ENCODE data around the gene ARFGAP1.
"Not testable (repeated sequence)": the region's sequence is repeated elsewhere in the genome, so short reads cannot be mapped to it uniquely, and the experiment has no call there.

The ARFGAP1 gene

GRCh38 chr20:63290677-63291472 is 18.3 kb downstream of the ARFGAP1 start:
- DNase-seq (ENCODE audit: low read depth, low spot score): peak; percentile 19

- no peak for DNase-seq (ENCODE audit: low read depth, low spot score)
These were observed 19.2 kb downstream of the ARFGAP1 start for GRCh38 chr20:63291811-63292210.

DNA sequence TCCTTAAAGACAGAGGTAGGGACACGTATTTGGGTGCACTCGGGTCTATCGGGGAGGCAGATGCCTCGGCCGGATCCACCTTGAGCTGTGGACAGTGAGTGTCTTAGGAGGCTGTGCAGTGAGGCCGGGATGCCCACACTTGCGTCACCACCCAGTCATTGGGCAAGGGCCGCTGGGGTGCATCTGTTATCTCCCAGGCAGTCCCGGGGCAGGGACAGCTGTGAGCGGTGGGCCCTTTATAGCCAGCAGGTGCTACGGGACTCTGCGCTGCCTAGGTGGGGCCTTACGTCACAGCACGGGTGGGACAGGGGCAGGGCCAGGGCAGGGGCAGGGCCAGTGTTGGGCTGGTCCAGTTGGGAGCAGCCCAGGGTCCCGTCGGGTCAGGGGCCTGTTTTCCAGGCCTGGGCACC is 19.7 kb downstream of the ARFGAP1 start:
- DNase-seq (ENCODE audit: low read depth, low spot score): no peak

GRCh38 chr20:63292904-63293303 is 20.3 kb downstream of the ARFGAP1 start, which contains the start of gene COL20A1:
Gene COL20A1, plus strand, starts transcription at chr20:63293186. Its CDS starts 1,922 bp downstream, at chr20:63295108.
- DNase-seq (ENCODE audit: low read depth, low spot score): no peak

DNA sequence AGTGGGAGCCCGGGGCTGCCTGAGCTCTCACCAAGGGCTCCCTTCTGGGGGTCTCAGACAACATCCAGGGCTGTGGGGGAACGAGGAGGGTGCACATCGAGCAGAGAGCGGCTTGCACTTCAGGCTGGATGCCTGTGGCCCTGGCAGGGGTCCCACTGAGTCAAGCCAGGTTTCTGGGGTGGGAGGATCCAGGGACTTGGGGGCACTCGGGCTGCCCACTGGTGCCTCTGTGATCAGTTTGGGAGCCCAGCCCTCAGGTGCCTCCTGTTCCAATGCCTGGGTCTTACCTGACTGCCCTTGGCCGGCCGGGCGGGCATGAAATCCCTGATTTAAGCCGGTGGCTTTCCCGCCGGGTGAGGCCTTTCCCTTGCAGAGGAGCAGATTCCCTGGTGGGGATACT is 20.8 kb downstream of the ARFGAP1 start:
- no peak for DNase-seq (ENCODE audit: low read depth, low spot score)

DNA sequence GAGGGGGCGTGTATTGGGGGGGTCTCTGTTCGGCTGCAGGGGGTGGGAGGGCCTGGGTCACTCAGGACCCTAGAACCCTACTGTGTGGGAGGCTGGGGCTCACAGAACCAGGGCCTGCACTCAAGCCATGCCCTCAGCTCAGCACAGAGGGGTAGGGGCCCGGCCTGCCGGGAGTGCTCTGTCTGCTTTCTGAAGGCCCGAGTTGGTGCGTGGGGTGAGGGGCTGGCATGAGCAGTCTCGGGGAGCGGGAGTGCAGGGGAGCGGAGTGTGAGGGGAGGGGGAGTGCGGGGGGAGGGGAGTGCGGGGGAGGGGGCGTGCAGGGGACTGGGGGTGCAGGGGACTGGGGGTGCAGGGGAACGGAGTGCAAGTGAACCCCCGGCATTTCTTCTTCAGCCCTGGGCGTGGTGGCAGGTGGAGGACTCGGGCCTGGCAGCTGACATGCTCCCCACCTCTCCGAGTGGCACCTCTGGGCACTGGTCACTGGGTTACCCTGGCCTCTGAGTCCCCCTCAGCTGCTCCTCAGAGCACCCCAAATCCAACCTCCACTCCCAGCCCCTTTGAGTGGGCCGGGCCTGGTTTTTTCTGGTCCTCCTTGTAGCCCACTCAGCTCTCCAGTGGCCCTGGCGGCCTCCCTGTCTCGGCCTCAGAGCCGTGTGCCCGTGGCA is 21.4 kb downstream of the ARFGAP1 start:
- no peak for DNase-seq (ENCODE audit: low read depth, low spot score)

- no peak for DNase-seq (ENCODE audit: low read depth, low spot score)
These were observed 21.9 kb downstream of the ARFGAP1 start for GRCh38 chr20:63294536-63294900.

- DNase-seq (ENCODE audit: low read depth, low spot score): no peak
These were observed 22.4 kb downstream of the ARFGAP1 start for GRCh38 chr20:63295018-63295417.

GRCh38 chr20:63295422-63295821 is 22.8 kb downstream of the ARFGAP1 start:
- DNase-seq (ENCODE audit: low read depth, low spot score): no peak

DNA sequence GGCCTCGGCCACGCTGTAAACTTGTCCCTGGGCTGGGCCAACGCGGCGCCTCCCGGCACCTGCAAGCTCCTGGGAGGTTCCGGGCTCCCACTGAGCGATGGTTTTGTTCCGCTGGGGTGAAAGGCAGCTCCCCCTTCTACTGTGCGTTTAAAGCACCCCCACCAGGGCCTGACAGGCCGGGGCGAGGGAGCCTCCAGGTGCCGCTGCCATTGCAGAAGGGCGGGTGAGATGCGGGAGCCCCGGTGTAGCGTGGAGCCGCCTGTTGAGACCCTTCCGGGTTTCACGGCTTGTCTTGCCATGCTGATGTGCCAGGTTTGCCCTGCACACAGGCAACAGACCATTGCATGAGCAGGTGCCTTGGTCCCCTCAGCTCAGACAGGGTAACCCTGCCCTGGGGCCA is 23.2 kb downstream of the ARFGAP1 start:
- no peak for DNase-seq (ENCODE audit: low read depth, low spot score)

DNA sequence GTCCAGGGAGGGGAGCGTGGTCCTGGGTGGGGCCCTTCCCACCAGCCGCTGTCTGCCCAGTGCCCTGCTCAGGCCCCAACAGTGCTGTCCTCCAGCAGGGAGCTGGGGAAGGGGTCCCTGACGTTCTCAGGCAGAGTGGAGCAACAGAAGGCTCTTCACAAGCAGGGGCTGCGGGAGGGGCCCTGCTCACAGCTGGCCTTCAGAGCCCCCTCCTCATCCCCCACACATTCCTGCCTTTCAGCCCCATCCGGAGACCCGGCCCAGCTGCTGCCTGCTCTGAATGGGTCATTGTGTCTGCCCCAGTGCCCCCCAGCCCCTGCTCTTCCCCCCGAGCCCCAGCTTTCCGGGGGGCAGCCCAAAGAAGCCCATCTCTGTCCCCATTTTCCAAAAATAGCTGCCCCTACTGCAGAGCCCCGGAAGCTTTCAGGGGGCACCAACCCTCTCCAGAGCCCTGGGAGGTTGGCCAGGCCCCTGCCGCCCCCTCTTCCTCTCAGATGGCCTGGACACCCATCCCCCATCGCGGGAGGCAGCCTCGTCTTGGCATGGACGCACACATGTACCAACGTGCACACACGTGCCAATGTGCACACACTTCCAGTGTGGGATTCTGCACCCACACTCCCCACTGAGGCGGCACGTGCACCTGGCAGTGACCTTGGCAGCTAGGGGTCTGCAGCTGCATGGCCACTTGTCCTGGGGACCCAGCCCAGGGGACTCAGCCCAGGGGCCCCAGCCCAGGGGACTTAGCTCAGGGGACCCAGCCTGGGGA is 24.1 kb downstream of the ARFGAP1 start:
- no peak for DNase-seq (ENCODE audit: low read depth, low spot score)

DNA sequence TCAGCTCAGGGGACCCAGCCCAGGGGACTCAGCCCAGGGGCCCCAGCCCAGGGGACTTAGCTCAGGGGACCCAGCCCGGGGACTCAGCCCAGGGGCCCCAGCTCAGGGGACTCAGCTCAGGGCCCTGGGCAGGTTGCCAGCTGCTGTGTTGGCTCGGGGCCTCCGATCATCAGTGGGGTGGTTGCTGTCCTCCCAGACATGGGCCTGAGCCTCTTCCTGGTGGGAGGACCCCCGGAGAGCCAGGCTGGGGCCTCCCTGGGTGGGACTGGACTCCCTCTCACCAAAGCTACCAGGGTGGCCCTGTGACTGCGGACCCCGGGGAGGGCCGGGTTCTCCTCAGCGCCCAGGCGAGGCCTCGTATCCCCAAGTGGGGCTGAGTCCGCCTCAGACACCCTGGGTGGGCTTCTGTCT is 24.8 kb downstream of the ARFGAP1 start:
- DNase-seq (ENCODE audit: low read depth, low spot score): no peak

DNA sequence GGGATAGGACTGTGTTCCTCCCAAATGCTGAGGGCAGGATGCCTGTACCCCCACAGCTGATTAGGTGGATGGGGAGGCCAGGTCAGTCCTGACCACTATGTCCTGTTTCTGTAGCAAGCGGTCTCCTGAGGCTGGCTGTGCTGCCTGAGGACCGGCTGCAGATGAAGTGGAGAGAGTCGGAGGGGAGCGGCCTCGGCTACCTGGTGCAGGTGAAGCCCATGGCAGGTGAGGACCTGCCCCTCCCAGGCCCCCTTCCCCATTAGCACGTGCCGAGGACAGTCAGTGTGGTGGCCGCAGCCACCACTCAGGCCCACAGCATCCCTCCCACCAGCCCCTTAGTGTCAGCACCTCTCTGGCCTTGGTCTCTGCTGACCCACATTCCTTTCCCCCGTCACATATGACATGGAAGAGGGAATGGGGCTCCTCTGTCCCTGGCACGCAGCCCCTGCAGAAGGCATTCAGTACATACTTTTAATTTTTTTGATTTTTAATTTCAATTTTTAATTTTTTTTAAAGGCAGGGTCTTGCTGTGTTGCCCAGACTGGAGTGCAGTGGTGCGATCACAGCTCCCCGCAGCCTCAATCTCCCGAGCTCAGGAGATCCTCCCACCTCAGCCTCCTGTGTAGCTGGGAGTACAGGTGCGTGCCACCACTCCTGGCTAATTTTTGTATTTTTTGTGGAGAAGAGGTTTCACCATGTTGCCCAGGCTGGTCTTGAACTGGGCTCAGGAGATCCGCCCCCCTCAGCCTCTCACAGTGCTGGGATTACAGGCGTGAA is 25.4 kb downstream of the ARFGAP1 start:
- DNase-seq (ENCODE audit: low read depth, low spot score): no peak

DNA sequence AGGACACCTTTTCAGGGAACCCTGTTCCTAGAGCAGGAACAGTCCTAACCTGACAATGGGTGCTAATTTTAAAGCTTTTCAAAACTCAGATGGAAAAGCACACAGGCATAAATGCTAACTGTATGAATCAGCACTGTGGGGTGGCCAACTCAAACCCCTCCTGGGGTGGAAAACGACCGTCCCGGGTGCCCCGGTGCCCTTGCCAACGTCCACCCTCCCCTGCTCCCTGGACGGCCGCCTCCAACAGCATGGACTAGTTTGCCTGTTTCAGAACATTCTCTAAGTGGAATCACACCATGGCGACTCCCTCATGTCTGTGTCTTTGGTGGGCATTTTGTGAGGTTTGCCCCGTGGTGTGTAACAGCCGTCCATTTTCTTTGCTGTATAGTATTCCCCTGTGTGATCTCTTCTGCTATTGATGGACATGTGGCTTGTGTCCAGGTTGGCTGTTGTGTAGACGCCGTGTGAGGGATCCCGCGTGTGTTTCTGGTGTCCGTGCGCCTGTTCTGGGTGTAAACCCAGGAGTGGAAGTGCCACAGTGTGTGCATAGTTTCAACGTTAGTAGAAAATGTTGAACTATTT is 26.2 kb downstream of the ARFGAP1 start:
- no peak for DNase-seq (ENCODE audit: low read depth, low spot score)

- no peak for DNase-seq (ENCODE audit: low read depth, low spot score)
These were observed 29.1 kb downstream of the ARFGAP1 start for GRCh38 chr20:63301671-63302070.

DNA sequence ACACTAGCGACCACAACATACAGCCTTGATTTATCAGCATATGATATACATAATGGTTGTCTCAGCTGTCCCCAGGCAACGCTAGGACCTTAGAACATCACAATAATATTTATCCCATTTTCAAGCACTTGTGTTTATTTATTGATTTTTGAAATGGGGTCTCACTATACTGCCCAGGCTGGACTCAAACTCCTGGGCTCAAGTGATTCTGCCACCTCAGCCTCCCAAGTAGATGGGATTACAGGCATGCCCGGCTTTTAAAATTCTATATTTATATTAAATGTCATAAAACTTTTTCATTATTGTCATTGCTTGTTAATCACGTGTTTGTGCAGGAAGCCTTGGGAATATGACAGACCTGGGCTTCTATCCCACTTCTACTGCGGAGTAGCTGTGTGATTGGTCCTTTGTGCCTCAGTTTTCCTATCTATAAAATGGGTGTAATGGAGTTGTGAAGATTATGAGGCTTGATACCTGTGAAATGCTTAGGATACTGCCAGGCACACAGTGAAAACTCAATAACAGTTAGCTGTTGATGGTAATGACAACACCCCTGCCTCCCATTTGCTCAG is 30.6 kb downstream of the ARFGAP1 start:
- DNase-seq (ENCODE audit: low read depth, low spot score): no peak

GRCh38 chr20:63305393-63305792 is 32.8 kb downstream of the ARFGAP1 start:
- no peak for DNase-seq (ENCODE audit: low read depth, low spot score)

DNA sequence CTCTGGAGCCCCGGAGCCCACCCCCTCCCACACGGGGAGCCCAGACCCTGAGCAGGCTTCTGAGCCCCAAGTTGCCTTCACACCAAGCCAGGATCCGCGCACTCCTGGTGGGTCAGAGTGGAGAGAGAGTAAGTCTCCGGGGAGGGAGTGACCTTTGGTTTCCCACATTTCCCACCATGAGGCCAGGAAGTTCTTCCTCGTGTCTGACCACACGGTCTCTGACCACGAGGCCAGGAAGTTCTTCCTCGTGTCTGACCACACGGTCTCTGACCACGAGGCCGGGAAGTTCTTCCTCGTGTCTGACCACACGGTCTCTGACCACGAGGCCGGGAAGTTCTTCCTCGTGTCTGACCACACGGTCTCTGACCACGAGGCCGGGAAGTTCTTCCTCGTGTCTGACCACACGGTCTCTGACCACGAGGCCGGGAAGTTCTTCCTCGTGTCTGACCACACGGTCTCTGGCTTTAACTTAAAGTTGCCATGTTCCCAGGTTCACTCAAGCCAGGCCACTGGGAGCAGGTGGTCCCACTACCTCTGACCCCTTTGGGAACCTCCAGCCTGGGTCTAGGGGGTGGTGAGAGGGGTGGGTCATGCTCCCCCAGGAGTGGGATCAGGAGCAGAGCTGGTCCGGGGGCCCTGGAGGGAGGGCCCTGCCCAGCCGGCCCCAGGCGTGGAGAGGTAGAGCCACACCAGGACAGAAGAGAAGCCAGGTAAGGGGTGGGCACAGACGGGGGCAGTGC is 33.5 kb downstream of the ARFGAP1 start:
- not testable (repeated sequence) for DNase-seq (ENCODE audit: low read depth, low spot score)

- no peak for DNase-seq (ENCODE audit: low read depth, low spot score)
These were observed 34.3 kb downstream of the ARFGAP1 start for GRCh38 chr20:63306673-63307537.

Data from activated CD4-positive, CD25-positive, alpha-beta regulatory T cell treated with anti-CD3 and anti-CD28 coated beads, Interleukin-2, amount 50 U/mL, for 16 hours (primary cell).